Vagina (tissue), 2 donors: ENCODE measurements around the gene ROCK2. TPM values are rescaled to one million over a fixed set of nuclear protein-coding genes. Genes with fewer than 3 reads are reported as not detected.
"Not testable (repeated sequence)": the region's sequence is repeated elsewhere in the genome, so short reads cannot be mapped to it uniquely, and the experiment has no call there.

Experiments
- DNase-seq, 2 donors: peaks; one replicate each; pipeline ENCODE4 v3.0.0-alpha.2; 2017; ENCODE audit errors: extremely low spot score in 2 of 2
- H3K27ac ChIP-seq: fragments of 200-600 bp; sonication (generic); one replicate; pipeline ENCODE4 v1.5.1; 2019
- H3K27me3 ChIP-seq: fragments of 200-600 bp; sonication (generic); one replicate; pipeline ENCODE4 v1.5.1; 2019
- H3K36me3 ChIP-seq, 2 donors: fragments of 200-600 bp; sonication (generic); one replicate each; pipeline ENCODE4 v1.5.1; 2017 to 2019
- H3K4me1 ChIP-seq: fragments of 200-600 bp; sonication (generic); one replicate; pipeline ENCODE4 v1.5.1; 2019
- H3K4me3 ChIP-seq, 2 donors: fragments of 200-600 bp; sonication (generic); 1 replicate in 1 of 2; 2 replicates in 1 of 2; pipeline ENCODE4 v1.5.1; 2016 to 2019
- H3K9me3 ChIP-seq: fragments of 200-600 bp; sonication (generic); one replicate; pipeline ENCODE4 v1.5.1; 2019
- POLR2A ChIP-seq, 2 donors: fragments of 450-650 bp; IDR thresholded peaks; one replicate each; pipeline ENCODE4 v1.6.1; 2017; ENCODE audit warnings: antibody characterized with exemption in 2 of 2, mild to moderate bottlenecking in 2 of 2, moderate library complexity in 2 of 2
- POLR2AphosphoS5 ChIP-seq, 2 donors: sonication (generic); formaldehyde crosslinking; IDR thresholded peaks; one replicate each; pipeline ENCODE4 v1.9.0; 2017; ENCODE audit warnings: antibody characterized with exemption in 2 of 2, mild to moderate bottlenecking in 2 of 2, low read depth in 1 of 2; ENCODE audit not compliant: insufficient read depth in 1 of 2
- intact Hi-C: fragments of 100-400 bp; cut with DNase I; formaldehyde crosslinking; loops from one replicate; pipeline ENCODE4 v1.15.1; 2023
- total RNA-seq: library from RNA; depleted of rRNA; stranded (reverse); fragments of >200 nt; gene quantifications from one replicate; pipeline ENCODE4 v1.2.3, GENCODE V29; 2016
- TF ChIP-seq, protein P1 (sequence below), 3 experiments: fragments of 450-650 bp in 2 of 3; fragments of 200-600 bp in 1 of 3; sonication (generic) in 1 of 3; IDR thresholded peaks; one replicate each; pipeline ENCODE4 v1.5.1; 2017 to 2019; ENCODE audit warnings: antibody characterized with exemption in 3 of 3, mild to moderate bottlenecking in 2 of 3, moderate library complexity in 2 of 3

Gene ROCK2
- total RNA-seq, 1 donor from 2014 or later: 49.4 TPM

DNA sequence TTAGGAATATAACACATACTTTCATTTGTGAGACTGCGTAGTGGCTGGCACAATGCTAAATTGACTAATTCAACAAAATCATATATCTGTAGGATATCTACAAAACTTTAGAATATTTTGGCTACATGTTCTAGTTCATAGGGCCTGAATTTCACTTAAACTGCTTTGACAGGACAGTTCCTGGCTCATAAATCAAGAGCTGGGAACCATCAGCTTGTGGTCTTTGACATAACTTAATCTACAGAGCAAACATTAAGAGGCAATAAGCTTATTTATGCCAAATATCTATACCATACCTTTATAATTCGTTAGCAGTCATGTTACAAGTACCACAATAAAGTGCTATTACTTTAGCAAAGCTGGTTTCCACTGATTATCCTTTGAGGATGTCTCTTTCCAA is 83.5 kb downstream of the ROCK2 start:
- no peak overlapping the region for H3K27ac ChIP-seq
- H3K27me3 ChIP-seq: no peaks in the 10 kb centered on the region
- no peaks in the 10 kb centered on the region for H3K9me3 ChIP-seq
- intact Hi-C loops: no loop called here
- TF ChIP-seq, protein P1, sequence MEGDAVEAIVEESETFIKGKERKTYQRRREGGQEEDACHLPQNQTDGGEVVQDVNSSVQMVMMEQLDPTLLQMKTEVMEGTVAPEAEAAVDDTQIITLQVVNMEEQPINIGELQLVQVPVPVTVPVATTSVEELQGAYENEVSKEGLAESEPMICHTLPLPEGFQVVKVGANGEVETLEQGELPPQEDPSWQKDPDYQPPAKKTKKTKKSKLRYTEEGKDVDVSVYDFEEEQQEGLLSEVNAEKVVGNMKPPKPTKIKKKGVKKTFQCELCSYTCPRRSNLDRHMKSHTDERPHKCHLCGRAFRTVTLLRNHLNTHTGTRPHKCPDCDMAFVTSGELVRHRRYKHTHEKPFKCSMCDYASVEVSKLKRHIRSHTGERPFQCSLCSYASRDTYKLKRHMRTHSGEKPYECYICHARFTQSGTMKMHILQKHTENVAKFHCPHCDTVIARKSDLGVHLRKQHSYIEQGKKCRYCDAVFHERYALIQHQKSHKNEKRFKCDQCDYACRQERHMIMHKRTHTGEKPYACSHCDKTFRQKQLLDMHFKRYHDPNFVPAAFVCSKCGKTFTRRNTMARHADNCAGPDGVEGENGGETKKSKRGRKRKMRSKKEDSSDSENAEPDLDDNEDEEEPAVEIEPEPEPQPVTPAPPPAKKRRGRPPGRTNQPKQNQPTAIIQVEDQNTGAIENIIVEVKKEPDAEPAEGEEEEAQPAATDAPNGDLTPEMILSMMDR (IDR thresholded peaks at IDR 0.05): no peak
- TF ChIP-seq POLR2AphosphoS5 (IDR thresholded peaks at IDR 0.05; ENCODE audit: insufficient read depth in 1 of 2, low read depth in 1 of 2) (no peak), POLR2A (IDR thresholded peaks at IDR 0.05) (no peak)
- no peak for DNase-seq
- no peaks in the 10 kb centered on the region for H3K36me3 ChIP-seq
- peaks cover 6% of the 10 kb centered on the region for H3K4me1 ChIP-seq
- no peak overlapping the region for H3K4me3 ChIP-seq

DNA sequence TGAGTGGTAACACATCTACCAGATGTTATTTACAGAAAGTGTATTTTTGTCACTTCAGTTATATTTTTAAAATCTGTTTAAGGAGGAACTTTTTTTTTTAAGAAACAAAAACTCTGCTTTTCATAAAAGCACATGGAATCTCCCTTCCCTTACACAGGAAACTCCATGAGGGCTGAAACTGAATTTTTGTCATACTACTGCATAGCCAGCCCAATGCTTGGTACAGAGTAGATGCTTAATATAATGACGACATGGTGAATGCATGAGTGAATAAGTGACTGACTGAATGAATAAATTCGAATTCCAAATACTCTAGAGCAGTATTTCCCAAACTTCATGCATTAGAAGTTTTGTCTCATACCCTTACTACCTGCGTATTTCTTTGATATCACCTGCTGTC is 86.5 kb downstream of the ROCK2 start:
- no peak for DNase-seq
- intact Hi-C loops: no loop called here
- Histone ChIP-seq H3K9me3 (no peaks in the 10 kb centered on the region), H3K36me3 (no peaks in the 10 kb centered on the region), H3K27me3 (no peaks in the 10 kb centered on the region), H3K4me3 (no peak overlapping the region), H3K27ac (no peak overlapping the region), H3K4me1 (peaks cover 6% of the 10 kb centered on the region)
- TF ChIP-seq, protein P1 (IDR thresholded peaks at IDR 0.05): no peak
- TF ChIP-seq POLR2AphosphoS5 (IDR thresholded peaks at IDR 0.05; ENCODE audit: insufficient read depth in 1 of 2, low read depth in 1 of 2) (no peak), POLR2A (IDR thresholded peaks at IDR 0.05) (no peak)

DNA sequence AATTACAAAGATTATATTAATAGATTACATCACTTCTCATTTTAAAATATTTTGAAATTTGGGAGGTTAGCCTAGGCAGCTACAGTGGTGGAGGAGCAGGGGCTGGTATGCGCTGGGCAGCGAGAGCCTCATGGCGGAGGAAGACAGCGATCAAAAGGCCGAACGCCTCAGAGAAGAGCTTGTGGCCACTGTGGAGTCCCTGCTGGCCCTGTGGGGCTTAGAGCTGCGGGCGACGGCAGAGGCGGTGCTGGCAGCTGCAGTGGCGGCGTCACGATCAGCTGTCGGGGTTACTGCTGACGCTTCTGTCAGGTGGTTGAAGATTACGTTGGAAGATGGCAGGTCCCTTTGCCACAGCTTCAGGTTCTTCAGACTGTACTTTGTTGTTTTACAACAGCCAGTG is 87.4 kb downstream of the ROCK2 start:
- H3K4me3 ChIP-seq: no peak overlapping the region
- no peaks in the 10 kb centered on the region for H3K36me3 ChIP-seq
- TF ChIP-seq POLR2A (IDR thresholded peaks at IDR 0.05) (no peak), POLR2AphosphoS5 (IDR thresholded peaks at IDR 0.05; ENCODE audit: insufficient read depth in 1 of 2, low read depth in 1 of 2) (no peak)
- TF ChIP-seq, protein P1 (IDR thresholded peaks at IDR 0.05): no peak
- no peaks in the 10 kb centered on the region for H3K4me1 ChIP-seq
- intact Hi-C loops: no loop called here
- no peak for DNase-seq
- no peaks in the 10 kb centered on the region for H3K27me3 ChIP-seq
- no peaks in the 10 kb centered on the region for H3K9me3 ChIP-seq
- H3K27ac ChIP-seq: no peak overlapping the region

DNA sequence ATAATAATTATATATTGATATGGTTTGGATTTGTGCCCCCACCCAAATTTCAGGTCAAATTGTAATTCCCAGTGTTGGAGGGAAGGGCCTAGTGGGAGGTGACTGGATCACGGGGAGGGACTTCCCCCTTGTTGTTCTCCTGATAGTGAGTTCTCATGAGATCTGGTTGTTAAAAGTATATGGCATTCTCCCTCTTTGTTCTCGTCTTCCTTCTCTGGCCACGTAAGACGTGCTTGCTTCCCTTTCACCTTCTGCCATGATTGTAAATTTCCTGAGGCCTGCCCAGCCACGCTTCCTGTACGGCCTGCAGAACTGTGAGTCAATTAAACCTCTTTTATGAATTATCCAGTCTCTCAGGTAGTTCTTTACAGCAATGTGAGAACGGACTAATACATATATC is 88.3 kb downstream of the ROCK2 start:
- DNase-seq: no peak
- Histone ChIP-seq H3K9me3 (no peaks in the 10 kb centered on the region), H3K4me3 (no peak overlapping the region), H3K27ac (no peak overlapping the region), H3K27me3 (no peaks in the 10 kb centered on the region), H3K4me1 (peaks cover 6% of the 10 kb centered on the region), H3K36me3 (no peaks in the 10 kb centered on the region)
- TF ChIP-seq POLR2AphosphoS5 (IDR thresholded peaks at IDR 0.05; ENCODE audit: insufficient read depth in 1 of 2, low read depth in 1 of 2): no peak
- TF ChIP-seq, protein P1 (IDR thresholded peaks at IDR 0.05): no peak
- no peak for TF ChIP-seq POLR2A (IDR thresholded peaks at IDR 0.05)
- intact Hi-C loops: no loop called here

DNA sequence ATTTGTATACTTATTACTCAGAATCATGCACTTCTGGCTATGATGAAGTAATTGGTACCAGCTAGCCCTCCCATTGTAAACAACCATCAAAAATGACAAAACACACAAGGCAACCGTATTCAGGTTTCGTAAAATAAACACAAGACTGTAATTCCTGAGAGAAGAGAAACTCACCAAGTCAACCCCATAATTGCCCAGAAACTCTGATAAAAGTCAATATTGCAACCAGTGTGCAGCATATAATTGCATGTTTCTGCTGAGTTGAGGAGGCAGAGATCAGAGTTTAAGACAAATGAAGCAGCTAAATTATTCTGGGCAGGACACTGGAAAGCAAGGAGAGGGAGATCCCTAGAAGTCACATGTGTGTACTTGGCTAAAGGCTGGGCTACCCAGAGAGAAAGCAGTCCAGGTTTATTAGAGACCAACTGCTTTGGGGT is 90.3 kb downstream of the ROCK2 start:
- TF ChIP-seq, protein P1 (IDR thresholded peaks at IDR 0.05): no peak
- TF ChIP-seq POLR2AphosphoS5 (IDR thresholded peaks at IDR 0.05; ENCODE audit: insufficient read depth in 1 of 2, low read depth in 1 of 2) (no peak), POLR2A (IDR thresholded peaks at IDR 0.05) (no peak)
- H3K4me1 ChIP-seq: peaks cover 15% of the 10 kb centered on the region
- H3K9me3 ChIP-seq: no peaks in the 10 kb centered on the region
- H3K36me3 ChIP-seq: no peaks in the 10 kb centered on the region
- H3K27me3 ChIP-seq: no peaks in the 10 kb centered on the region
- intact Hi-C loops: no loop called here
- H3K27ac ChIP-seq: no peak overlapping the region
- DNase-seq: no peak
- no peak overlapping the region for H3K4me3 ChIP-seq

DNA sequence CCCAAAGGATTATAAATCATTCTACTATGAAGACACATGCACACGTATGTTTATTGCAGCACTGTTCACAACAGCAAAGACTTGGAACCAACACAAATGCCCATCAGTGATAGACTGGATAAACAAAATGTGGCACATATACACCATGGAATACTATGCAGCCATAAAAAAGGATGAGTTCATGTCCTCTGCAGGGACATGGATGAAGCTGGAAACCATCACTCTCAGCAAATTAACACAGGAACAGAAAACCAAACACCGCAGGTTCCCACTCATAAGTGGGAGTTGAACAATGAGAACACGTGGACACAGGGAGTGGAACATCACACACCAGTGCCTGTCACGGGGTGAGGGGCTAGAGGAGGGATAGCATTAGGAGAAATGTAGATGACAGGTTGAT is 92.0 kb downstream of the ROCK2 start:
- DNase-seq, H3K4me3 ChIP-seq, H3K9me3 ChIP-seq, H3K36me3 ChIP-seq, H3K27ac ChIP-seq, intact Hi-C loops, H3K27me3 ChIP-seq: not testable (repeated sequence)
- H3K4me1 ChIP-seq: peaks cover 15% of the 10 kb centered on the region
